Retina (tissue), 1 donor: Measurements from ENCODE around the gene SLC9A3.
"Not testable (repeated sequence)": the region's sequence is repeated elsewhere in the genome, so short reads cannot be mapped to it uniquely, and the experiment has no call there.

ENCODE experiments used
- DNase-seq: peaks from one replicate; pipeline ENCODE4 v3.0.0-alpha.2; 2016

Gene SLC9A3

GRCh38 chr5:474232-474839, 49.9 kb downstream of the SLC9A3 start:
- not testable (repeated sequence) for DNase-seq

- peak; percentile 79 for DNase-seq
Measured at GRCh38 chr5:473551-474192, 50.6 kb downstream of the SLC9A3 start.

GRCh38 chr5:472656-473550, 51.3 kb downstream of the SLC9A3 start:
- peak; percentile 89 for DNase-seq

DNA sequence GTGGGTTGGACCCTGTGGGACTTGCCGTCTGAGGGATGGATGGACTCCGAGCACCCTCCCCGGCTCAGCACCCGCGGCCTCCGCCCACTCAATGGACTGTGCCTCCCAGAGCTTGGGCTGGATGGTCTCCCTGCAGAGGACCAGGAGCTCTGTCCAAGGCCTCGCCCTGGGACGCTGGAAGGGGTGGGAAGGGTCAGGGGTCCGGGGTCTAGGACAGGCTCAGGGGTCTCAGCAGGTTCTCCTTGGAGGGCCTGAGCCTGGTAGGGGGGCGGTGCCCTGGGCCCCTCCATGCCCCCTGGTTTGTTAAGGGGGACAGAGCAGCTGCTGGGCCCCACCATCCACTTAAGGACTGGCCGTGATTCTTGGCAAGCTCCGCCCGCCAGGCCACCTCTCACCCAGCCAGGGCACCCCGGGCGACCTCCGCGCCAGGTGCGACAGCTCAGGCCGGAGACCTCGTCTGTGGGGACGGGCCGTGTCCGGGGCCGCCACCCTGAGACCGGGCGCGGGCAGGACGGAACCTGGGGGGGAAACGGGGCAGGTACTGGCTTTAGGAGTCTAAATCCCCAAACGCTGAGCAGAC, 52.1 kb downstream of the SLC9A3 start:
- no peak for DNase-seq

DNA sequence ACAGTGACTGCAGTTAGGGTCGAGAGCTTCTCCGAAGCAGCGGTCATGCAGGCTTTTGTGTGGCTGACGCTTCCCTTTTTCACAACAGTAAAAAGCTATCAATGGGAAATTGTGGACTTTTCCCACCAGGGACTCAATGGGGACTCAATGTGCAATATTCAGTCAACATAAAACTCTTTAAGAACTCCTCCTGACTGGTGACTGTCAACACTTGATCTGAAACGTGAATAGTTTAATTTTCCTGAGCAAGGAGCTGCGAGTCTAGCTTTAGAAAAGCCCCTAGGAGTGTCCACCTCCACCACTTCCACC, 52.5 kb downstream of the SLC9A3 start:
- DNase-seq, result no peak

DNA sequence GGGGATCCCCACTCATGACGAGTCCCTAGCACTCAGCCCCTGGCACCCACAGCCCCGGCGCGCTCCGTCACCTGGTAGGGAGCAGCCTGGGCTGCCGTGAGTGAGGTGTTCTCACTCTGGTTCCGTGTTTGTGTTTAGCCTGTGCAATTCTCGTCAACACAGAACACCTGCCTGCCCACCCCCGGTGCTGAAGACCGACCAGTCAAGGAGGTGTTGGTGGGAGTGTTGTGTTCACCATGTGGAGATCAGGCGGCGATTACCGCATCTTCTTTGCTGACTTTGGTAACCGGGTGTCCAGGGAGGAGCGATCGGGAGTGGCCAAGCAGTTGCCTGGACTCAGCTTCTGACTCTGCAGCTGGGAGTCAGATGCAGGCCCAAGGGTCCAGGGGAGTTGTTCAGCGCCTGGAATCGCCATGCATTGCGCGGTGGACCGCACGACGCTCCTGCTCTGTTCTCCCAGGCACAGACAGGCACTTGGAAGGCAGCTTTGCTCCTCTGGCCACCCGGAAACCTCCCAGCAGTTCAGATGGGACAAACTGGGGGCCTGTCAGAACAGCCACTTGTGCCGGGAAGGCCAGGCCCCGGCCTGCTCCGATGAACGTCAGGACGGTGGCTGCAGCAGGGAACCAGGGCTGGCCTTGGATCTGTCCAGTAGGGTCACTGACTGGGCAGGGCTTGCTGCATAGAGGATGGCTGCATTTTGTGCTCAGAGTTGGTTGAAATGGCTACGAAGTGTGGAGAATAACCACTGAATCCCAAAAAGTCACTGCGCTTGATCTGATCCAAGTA, 53.1 kb downstream of the SLC9A3 start:
- no peak for DNase-seq

GRCh38 chr5:469752-470483, 54.3 kb downstream of the SLC9A3 start:
- no peak for DNase-seq

- DNase-seq, result no peak
Measured at GRCh38 chr5:468401-468800, 55.8 kb downstream of the SLC9A3 start.

GRCh38 chr5:466661-467310, 57.5 kb downstream of the SLC9A3 start:
- DNase-seq, result no peak

- DNase-seq, result no peak
Measured at GRCh38 chr5:465591-466403, 58.5 kb downstream of the SLC9A3 start.

DNA sequence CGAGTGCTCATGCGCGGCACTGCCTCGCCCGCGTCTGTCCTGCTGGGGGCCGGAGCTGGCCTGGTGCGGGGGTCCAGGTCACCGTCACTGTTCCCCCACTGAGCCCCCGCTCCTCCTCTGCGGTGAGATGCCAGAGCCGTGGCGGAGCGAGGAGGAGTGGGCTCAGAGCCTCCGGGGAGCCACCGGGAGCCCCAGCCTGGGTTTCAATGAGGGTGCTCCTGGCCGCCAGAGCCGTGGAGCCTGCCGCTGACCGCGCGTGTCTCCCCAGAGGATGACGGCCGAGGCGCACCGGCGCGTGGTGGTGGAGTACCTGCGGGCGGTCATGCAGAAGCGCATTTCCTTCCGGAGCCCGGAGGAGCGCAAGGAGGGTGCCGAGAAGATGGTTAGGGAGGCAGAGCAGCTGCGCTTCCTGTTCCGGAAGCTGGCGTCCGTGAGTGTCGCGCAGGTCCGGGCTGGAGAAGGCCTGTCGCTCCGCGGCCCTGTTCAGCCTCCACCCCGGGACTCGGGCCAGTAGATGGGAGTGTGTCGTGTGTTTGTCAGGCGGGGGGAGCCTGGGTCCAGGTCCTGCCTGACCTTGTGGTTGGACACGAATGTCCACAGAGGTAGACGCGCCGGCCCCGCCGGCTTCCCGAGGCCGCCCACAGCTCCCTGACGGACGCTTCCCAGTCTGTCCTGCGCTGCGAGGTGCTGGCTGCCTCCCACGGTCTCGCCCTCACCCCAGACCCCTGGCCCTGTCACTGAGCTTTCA, 59.2 kb downstream of the SLC9A3 start:
- DNase-seq, result no peak

DNA sequence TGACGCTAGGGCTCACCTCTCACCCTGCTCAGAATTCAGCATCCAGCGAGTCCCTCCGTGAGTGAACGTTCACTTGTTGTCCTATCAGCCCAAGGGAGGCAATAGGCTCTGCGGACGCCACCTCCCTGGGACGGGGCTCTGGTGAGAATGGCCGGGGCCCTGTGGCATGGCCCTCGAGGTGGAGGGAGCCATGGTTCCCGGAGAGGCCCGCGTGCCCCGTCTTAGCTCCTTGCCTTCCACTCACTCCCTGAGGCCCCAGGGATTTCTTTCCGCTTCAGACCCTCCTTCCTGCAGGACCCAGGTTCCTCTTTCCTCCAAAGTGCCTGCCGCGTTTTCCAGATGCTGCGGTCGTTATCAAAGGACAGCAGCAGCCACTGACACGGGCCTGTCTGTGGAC, 59.8 kb downstream of the SLC9A3 start:
- DNase-seq, result no peak

DNA sequence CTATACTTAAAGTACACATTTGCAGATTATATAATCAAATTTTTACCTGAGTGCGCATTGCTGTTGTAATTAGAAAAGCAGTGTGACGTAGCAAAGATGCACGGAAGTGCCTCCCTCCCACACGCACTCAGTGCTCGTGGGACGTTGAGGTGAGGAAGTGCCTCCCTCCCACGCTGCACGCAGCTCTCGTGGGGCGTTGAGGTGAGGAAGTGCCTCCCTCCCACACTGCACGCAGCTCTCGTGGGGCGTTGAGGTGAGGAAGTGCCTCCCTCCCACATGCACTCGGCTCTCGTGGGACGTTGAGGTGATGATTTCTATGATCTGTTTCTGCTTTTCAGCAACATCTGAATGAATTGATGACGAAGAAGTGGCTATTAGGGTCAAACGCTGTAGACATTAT, 60.3 kb downstream of the SLC9A3 start:
- DNase-seq, result no peak

DNA sequence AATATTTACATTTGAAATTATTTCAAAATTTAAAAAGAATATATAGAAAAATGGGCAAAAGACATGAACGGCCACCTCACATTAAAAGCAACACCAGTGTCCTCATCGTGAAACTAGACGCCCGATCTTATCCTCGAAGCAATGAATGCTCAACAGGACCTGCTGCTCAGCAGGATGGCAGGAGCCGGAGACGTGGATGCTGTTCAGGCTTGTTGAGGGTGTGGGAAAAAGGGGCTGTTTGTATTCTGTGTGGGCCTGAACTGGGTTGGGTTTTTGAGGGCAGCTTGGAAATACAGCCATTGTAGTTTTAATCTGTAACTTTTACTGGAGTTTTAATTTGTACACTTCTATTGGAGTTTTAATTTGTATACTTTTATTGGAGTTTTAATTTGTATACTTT, 60.9 kb downstream of the SLC9A3 start:
- no peak for DNase-seq

DNA sequence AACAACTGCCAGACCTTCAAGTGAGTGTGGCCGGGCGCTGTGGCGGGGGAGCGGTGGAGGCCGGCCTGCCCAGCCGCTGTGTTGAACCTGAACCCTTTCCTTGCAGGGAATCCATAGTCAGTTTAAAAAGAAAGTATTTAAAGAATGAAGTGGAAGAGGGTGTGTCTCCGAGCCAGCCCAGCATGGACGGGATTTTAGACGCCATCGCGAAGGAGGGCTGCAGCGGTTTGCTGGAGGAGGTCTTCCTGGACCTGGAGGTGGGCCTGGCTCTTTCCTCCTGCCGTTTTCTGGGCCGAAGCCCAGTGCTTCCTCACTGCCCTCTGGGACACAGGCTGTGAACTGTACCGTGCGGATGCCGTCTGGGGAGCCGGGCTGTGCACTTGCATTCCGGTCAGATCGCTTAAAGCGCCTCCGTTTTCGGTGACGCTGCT, 62.2 kb downstream of the SLC9A3 start:
- no peak for DNase-seq

GRCh38 chr5:460273-460625, 64.0 kb downstream of the SLC9A3 start:
- DNase-seq, result no peak

DNA sequence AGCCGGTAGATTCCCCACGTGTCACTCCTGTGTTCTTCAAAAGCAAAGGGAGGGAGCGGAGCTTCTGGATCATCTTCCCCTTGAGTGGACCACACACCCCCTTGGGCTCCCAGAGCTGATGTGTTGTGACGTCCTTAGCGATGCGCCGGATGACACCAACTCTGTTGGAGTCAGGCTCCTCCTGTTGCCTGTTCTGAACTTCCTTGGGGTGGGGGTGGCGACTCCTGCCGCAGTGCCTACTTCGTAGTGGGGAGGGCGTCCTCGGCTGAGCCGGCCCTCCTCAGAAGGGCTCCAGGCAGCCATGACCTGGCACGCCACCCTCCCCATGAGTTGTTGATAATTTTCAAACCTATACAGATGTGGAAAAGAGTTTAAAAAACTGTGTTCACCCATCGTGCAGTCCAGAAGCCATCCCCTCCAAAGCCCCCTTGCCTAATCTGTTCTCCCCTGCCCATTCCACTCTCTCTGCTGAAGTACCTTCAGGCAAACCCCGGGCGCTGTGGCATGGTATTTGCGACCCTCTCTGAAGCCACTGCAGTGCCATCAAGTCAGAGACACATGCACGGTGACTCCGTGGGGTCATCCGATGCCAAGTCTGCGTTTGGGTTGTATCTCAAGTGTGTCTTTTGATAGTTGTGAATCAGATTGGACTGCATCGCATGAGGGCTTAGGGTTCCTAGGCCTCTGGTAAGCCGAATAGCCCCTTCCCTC, 64.5 kb downstream of the SLC9A3 start:
- no peak for DNase-seq

GRCh38 chr5:458547-459353, 65.5 kb downstream of the SLC9A3 start:
- no peak for DNase-seq
